ENCODE results near the gene SLC17A7.

Gene SLC17A7

DNA sequence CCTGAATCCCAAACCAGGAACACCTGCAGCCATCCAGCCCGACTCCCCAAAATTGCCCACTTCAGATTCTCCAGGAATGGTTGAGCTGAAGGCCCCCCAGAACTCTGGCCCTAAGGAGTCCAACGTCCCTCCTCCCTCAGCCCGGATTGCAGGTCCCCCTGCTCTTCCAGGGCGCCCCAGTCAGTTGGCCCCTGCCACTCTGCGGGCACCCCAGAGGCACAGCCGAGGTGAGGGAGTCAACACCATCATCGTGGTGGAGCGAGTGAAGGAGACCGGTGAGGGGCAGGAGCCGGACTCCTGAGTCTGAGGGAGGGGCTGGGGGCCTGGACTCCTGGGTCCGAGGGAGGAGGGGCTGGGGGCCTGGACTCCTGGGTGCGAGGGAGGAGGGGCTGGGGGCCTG is 14.0 kb downstream of the SLC17A7 start:
- DNase-seq (ENCODE audit: low read depth), result no peak

DNA sequence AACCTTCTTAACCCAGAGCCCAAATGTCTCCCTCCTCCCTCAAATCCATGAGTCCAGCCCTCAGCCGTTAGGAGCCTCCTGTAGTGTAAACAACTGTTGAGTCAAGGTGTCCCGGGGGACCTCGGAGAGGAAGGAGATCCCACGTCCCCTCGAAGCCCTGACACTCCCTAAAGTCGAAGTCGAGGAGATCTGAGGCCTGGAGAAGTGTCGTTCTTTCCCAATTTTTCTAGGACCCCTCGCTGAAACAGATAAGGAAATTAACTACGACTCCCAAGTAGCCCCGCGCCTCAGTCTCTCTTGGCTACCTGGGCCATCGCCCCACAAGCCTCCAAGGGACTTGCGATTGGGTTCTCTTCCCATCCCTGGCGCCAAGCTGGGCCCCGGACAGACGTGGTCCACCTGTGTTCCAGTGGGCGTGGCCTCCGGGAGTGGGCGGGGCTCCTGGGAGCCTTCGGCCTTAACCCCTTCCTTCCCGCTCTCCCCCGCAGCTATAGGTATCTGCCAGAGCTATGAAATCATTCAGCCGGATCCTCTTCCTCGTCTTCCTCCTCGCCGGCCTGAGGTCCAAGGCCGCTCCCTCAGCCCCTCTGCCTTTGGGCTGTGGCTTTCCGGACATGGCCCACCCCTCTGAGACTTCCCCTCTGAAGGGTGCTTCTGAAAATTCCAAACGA is 15.3 kb downstream of the SLC17A7 start:
- no peak for DNase-seq (ENCODE audit: low read depth)

DNA sequence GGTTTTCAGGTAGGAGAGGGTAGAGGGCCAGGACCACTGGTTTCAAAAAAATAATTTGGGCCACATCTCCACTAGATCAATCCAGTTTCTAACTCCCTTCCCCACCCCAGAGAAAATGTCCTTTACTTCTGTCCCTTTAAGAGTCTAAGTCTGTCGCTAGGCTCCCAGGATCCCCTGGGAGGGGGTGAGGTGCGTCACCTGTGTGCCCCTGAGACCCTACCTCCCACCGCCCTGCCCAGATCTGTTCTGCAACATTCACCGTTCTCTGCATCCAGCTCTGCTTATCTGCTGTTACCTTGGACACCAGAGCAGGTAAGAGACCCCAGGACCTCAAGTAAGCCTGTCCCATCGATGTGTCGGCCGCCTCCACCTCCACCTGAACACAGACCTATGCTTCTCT is 16.1 kb downstream of the SLC17A7 start, which contains the start of gene GFY:
Gene GFY, plus strand, starts transcription at position 211 of the 400 bp plus-strand sequence. CDS start 1,043 bp downstream, outside the sequence.
- DNase-seq (ENCODE audit: low read depth), result no peak

DNA sequence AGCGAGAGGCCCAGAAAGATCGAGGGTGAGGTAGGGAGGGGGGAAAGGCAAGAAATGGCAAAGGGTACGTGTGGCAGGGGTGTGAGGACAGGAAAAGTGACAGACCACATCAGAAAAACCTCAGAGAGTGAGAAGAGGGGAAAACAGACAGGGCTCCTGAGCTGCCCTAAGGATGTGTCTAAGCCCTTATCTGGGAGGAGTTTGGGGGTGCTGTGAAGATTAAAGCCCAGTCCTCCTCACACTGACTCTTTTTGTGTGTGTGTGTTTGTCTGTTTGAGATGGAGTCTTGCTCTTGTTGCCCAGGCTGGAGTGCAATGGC is 17.4 kb downstream of the SLC17A7 start:
- no peak for DNase-seq (ENCODE audit: low read depth)

DNA sequence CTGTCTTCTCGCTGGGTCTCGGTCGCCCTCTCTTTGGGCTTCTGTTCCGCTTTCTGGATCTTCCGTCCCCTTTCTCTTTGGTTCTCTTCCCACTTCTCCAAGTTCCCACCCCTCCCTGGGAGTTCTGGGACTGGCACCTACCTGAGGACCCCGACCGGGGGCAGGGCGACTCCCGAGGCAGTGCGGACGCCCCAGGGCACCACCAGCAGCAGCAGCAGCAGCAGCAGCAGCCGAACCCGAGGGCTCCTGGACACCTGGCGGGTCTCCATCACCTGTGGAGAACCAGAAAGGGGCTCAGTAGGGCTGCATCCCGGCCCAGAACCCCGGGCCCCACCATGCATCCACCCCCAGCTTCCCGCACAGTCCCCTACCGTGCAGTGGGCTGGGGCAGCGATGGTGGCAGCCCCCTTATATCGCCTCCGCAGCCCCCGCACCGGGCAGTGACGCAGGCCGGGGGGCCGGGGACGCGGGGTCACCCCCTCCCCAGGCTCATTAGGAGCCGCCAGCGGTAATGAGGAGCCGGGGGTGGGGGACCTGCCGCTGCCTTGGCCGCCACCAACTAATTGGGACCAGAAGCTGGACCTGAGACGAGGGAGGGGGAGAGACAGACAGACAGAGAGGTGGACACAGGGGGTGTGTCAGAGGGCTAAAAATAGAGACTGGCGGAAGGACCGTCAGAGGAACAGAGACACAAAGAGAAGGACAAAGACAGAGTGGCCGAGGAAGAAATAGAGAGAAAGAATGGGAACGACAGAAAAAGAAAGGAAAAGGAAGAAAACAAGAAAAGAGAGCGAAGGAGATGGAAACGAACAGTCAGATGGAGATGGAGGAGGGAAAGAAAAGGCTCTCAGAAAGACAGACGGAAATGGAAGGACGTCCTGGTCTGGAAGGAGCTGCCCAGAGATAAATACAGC is 18.0 kb downstream of the SLC17A7 start, which contains the start of gene PTH2:
Gene PTH2, minus strand, starts transcription at position 371 of the 914 bp plus-strand sequence. Its CDS starts 102 bp downstream, at position 269.
- DNase-seq (ENCODE audit: low read depth), result no peak

DNA sequence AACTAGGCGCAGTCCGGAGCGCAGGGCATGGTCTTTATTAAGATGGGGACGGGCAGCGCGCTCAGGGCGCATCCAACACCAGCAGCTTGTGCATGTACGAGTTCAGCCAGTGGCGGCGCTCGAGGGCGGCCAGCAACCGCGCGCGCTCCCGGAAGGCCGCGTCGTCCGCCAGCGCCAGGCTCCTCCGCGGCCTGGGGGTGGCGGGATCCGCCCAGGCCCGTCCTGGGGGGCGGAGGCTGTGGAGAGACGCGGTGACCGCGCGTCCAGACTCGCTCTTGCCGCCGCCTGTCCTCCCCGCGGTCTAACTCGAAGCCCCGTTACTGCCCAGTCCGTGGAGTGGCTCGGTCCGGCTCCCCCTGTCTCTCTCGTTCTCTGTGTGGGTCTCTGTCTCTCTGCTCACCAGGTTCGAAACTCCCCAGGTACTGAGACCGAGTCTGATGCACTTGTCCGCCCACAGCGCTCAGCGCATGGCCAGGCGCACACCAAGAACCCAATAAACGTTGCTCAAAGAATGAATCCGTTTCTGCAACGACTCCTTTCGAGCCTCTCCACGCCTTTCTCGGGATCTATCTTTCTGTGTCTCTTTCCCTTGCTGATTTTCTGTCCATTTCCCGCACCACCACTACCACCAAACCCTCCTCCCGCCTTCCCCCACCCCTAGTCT is 18.8 kb downstream of the SLC17A7 start:
- DNase-seq (ENCODE audit: low read depth), result no peak

DNA sequence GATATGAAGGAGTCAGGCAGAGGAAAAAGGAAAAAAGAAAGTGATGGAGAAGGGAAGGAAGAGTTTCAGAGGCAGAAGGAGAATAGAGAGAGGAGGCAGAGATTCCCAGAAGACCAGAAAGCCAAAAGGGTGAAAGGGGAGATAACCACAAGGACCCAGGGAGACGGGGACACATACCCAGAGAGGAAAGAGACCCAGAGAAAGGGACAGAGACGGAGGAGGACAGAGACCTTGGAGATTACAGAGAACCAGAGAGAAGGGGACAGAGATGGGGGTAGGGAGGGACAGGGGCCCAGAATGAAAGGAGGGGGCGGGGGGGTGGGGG is 19.5 kb downstream of the SLC17A7 start:
- DNase-seq (ENCODE audit: low read depth), result no peak

DNA sequence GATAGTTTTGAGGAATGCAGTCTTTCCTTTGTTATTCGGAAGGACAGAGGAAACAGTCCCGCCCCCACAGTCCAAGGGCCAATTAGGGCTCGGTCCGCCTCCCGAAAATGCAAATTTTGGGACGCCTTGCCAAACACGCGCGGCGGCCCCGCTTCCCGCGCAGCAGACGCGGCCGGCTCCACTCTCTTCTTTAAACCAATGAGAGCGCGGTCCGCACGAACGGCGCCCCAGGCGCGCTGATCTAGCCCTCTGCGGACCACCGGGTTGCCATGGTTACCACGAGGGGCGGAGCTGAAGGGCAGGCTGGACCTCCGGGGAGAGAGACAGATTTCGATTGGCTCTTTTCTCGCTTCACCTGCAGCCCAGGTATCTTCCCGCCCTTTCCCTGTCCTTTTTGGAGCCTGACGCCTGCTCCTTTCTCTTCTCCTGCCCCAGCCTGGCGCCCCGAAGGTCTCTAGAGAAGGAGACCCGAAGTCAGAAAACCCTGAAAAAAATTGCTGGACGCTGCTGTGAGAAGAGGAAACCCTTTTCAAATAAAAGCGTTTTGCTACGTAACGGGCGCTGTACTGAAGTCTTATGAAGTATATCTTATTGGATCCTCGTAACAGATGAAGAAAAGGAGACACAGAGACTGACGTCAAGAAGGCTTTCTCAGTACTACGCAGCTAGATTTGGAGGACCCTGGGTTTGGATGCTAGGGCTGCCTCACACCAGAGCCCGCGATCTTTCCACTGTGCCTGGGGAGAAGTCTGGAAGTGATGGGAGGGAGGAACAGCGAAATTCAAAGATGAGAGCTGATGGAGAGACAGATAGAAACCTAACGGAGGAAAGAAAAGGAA is 20.1 kb downstream of the SLC17A7 start:
- no peak for DNase-seq (ENCODE audit: low read depth)

DNA sequence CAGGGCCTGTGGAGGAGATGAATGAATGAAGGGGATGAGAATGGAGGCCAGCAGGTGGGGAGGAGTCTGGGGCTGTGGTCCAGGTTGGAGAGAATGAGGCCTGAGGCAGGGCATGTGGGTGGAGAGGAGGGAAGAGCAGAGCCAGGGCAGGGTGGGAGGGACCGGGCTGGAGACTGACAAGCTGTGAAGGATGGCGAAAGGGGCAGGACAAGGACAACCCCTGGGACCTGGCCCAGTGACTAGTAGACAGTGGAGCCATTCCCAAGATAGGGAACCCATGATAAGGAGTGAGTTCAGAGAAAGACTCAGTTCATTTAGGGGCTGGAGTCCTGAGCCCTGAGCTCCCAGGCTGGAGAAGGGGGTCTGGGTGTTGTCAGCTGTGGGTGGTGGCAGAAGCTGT is 21.1 kb downstream of the SLC17A7 start:
- no peak for DNase-seq (ENCODE audit: low read depth)

DNA sequence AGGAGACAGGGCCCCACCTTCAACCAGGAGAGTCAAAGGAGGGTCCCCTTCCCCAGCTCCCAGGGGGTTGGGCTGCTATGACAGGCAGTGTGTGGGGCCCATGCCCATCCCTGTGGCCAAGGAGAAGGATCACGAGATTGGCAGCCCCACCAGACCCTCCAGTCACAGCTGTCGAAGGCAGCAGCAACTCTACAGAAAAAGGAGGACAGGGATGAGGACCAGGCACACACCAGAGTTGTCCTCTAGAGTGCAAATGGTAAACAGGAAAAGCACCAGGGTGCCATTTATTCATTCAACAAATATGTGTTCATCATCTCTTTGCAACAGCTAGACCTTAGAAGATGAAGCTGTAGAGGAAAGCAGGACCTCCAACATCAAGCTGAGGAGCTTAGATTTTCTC is 22.2 kb downstream of the SLC17A7 start:
- no peak for DNase-seq (ENCODE audit: low read depth)

DNA sequence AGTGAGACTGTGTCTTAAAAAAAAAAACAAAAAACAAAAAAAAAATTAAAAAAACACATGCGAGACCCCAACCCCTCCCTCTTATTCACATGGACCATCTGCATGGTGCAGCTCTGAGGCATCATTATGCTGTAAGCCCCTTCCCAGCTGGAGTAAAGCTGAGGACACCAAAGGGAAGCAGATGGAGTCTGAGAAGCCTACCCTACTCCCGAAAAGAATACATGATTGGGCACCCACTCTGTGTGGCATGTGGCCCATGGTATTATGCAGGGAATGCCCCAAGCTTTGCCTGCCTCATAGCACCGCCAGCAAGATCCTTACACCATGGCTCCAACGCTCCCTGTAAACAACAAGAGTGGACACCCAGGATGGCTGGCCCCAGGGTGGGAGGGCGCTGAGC is 22.8 kb downstream of the SLC17A7 start:
- DNase-seq (ENCODE audit: low read depth), result no peak

DNA sequence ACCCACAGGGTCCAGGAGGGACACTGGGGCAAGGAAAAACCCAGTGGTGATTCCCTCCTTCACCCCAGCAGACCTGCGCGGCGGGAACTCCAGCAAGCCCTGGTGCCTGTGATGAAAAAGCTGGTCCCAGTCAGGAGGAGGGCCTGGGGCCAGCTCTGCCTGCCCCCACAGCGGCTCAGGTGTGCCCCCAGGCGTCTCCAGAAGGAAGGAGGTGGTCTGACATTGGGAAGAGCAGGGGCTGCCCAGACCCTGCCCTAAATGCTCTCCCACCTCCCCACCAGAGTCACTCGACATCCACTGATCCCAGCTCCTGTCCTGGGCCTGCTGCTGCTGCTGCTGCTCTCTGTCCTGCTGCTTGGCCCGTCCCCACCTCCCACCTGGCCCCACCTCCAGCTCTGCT is 24.2 kb downstream of the SLC17A7 start:
- no peak for DNase-seq (ENCODE audit: low read depth)

DNA sequence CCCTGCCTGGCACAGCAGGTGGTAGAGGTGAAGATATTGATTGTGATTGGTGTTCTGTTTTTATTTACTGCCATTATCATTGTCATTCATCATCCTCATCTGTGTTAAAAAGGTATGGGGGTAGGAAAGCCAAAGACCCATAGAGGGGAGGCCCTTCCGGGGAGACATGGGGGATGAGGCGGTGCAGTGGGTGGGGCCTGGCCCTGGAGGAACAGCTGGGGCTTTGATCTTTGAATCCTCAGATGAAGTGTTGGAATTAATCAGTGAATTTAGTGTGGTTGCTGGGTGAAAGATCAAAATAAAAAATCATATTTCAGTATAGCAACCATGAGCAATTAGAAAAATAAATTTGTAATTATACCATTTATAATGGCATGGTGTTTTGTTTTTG is 25.5 kb downstream of the SLC17A7 start:
- DNase-seq (ENCODE audit: low read depth), result no peak

DNA sequence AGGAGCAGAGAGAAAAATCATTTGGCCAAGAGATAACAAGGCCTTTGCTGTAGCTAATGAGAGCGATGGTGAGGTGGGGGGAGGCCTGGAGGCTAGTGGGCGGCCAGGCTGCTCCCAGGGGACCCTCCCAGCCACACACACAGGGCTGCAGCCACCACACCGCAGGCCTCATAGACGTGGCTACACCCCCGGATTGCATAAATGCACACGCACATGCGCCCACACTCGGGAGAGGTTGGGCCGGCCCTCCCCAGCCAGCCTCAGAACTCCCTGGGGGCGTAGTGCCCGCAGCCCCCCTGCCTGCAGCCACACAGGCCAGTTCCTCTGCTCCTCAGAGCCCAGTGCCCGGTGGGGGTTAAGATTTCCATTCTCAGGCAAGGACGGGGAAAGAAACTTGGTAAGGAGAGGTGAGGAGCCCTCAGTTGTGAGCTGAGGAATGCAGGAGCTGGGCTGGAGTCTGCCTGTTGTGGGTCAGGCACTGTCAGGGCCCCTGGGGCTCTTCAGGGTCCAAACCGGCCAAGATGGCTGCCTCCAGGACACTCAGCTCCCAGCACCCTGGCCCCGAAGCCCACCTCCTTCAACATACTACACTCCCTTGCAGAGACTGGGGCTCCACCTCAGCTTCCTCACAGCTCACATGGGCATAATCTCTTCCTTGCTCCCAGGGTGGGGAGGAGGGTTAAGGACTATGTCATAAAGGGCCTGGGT is 26.1 kb downstream of the SLC17A7 start:
- DNase-seq (ENCODE audit: low read depth), result no peak

DNA sequence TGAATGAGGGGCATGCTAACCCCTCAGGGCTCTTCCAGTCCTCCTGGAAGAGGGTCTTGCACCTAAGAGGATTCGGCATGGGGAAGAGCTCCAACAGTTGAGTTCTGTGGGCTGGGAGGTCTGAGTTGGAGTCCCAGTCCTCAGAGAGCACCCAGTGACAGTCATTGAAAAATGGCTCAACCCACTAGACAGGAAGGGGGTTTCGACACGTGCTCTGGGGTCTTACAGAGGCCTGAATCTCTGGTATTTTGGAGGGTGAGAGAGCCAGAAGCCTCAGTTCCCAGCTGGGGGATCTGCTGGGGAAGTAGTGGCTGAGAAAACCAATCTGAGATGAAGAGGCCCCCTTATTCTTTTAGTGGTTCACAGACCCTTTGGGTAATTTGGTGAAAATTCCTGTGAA is 27.1 kb downstream of the SLC17A7 start:
- DNase-seq (ENCODE audit: low read depth), result no peak

DNA sequence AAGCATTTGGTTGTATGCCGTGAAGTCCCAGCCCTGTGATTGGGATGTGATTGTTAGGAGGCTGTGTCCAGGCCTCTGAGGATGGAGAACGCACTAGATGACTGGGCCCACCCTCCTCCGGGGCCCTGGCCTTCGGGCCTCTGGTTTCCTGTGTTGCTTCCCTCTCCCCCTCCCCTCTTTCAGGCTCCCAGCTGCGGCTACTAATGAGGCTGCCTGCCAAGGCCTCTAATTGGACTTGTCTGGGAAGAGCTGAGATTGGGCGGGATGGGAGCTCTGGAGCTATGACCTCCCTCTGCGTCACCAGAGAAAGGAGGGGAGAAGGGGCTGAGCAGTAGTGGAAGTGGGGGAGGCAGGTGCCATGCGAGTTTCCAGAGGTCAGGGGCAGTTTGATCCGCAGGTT is 28.0 kb downstream of the SLC17A7 start:
- DNase-seq (ENCODE audit: low read depth), result no peak

DNA sequence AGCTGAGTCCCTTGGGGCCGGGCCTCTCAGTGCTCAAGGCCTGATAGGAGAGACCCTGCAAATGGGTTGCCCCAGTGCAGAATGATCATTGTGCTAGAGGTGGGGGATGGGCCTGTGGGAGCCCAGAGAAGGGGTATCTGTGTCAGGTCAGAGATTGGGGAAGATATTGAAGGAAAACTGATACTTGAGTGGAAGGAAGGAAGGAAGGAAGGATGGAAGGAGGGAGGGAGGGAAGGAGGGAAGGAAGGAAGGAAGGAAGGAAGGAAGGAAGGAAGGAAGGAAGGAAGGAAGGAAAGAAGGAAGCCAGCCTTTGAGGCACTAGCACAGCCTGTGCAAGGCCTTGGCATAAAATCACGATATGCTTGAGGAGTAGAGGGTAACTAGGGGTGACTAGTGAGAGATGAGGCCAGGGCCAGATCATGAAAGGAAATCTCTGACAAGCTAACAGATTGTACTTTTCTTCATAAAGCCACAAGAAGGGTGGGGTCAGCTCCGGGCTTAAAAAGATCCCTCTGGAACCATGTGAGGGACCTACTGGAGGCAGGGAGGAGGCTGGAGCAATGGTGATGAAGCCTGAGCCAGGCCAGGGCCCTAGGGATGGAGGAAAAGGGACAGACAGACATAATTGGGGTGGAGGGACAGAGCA is 29.5 kb downstream of the SLC17A7 start:
- no peak for DNase-seq (ENCODE audit: low read depth)

DNA sequence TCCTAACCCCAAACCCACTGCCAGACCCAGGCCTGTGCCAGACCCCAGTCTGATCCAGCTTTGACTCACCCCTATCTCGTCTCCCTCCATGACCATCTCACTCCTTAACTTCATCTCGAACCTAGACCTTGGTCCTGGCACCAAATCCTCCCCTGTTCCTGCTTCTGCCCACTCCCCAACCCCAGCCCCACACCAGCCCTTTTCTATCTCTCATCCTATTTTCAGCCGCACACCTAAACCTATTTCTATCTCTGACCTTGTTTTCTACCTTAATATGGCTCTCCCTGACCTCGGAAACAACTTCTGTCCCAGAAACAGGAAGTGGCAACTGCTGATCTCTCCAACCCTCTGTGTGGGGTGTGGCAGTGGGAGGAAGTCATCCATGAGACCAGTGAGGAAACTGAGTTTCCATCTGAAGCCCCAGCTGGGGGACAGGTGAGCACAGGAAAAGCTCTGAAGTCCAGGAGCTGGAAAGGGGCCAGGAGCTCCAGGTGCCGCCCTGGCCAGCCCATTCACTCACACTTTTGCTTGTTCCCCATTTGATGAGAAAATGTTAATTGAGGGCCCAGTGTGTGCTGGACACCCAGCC is 31.8 kb downstream of the SLC17A7 start:
- no peak for DNase-seq (ENCODE audit: low read depth)

DNA sequence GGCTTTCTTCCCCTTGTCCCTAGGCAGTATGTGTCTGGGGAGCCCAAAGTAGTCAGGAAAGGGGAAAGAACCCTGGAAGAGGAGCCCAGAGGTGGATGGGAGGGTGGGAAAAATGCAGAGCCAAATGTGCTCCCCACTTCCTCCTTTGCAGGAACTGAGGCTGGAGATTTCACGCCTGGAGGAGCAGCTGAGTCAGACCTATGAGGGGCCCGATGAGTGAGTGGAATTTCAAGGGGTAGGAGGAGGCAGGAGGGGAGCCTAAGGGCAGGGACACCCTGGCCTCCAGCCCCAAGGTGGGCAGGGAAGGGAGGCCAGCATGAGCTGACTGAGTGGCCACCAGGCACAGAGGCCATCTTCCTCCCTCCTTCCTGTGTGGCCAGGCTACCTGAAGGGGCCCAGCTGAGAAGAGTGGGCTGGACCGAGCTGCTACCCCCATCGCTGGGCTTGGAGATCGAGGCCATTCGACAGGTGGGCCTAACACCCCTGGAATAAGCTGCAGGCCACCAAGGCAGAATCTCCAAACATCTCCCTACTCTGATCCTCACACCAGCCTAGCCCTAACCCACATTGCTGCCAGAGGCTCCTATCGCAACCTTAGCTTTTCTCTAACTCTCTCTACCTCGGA is 32.4 kb downstream of the SLC17A7 start:
- no peak for DNase-seq (ENCODE audit: low read depth)

DNA sequence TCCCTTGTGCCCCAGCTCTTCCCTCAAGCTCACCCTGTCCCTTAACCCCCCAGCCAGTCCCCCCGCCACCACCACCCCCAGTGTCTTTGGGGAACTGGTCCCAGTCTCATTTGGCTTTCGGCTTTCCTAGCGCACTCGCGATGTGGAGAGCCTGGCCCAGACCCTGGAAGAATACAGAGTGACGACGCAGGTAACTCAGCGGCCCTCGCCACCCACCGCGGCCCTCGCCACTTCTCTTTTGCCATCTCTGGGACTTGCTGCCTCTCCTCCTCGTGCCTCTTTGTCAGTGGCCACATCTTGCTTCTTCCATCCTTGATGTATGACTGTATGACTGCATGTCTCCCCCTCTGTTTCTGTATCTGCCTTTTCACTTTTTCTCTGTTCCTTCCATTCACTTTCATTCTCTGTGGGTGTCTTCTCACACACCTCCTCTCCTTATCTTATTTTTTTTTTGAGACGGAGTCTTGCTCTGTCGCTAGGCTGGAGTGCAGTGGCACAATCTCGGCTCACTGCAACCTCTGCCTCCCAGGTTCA is 33.8 kb downstream of the SLC17A7 start:
- no peak for DNase-seq (ENCODE audit: low read depth)

Data from GM04503 (cell line).